ENCODE data around the gene DZIP1. TPM values are rescaled to one million over a fixed set of nuclear protein-coding genes. Genes with fewer than 3 reads are reported as not detected.

The DZIP1 gene
- total and polyA plus RNA-seq, 2 of the 8 experiments (the other 6 are each of a cell fraction or from before 2014, with no cell fraction given), result 7.6 to 24.6 TPM

DNA sequence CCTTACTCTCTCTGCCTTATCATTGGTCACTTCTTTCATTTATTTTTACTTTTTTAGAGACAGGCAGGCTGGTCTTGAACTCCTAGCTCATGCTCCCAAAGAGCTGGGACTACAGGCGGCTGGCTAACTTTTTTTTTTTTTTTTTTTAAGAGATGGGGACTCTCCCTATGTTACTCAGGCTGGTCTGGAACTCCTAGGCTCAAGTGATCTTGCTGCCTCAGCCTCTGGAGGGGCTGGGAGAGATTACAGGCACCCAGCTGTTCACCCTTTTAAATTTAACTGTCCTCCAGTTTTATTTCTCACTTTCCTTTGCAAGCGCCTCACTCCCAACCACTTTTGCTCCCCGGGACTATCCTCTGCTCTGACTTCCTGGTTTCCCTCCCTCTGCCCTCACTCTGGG is 97.6 kb downstream of the DZIP1 start:
- H3K79me2 ChIP-seq (ENCODE audit: control insufficient read depth in 1 of 2, insufficient read depth in 2 of 2, low read length in 2 of 2), result no peaks in the 10 kb centered on the region
- no peak overlapping the region for H3K23ac ChIP-seq (ENCODE audit: insufficient read length)
- no peak overlapping the region for H2BK5ac ChIP-seq (ENCODE audit: low read depth, low read length)
- no peak overlapping the region for H3K27ac ChIP-seq (ENCODE audit: low read depth, low read length)
- H2AK5ac ChIP-seq (ENCODE audit: low read depth, low read length), result no peak overlapping the region
- H3K9ac ChIP-seq (replicated peaks in 1 of 4; ENCODE audit: extremely low read depth in 1 of 4, low read depth in 3 of 4, low read length in 3 of 4), result no peak overlapping the region
- H4K8ac ChIP-seq (ENCODE audit: extremely low read depth, insufficient read depth, low read length), result no peak overlapping the region
- TF ChIP-seq TEAD4 (IDR thresholded peaks at IDR 0.05; ENCODE audit: low read depth, low read length), result no peak
- H3K4me3 ChIP-seq (ENCODE audit: extremely low read depth in 1 of 4, insufficient read depth in 2 of 4, low read depth in 3 of 4, low read length in 4 of 4), result no peak overlapping the region
- H3K23me2 ChIP-seq (ENCODE audit: low read depth, low read length), result no peaks in the 10 kb centered on the region
- CTCF ChIA-PET (ENCODE audit: partially characterized antibody), result interaction anchor here (0.6 to 4.7 kb wide), 2 partner anchors 9 to 10 kb away, joined by 3 to 25 read pairs; no protein-coding TSS in a partner anchor
- H2AFZ ChIP-seq (ENCODE audit: low read length), result peak overlapping the region; percentile 3; the same call in 1 of the 2 replicates
- H4K20me1 ChIP-seq (replicated peaks in 1 of 2; ENCODE audit: control insufficient read depth in 1 of 2, insufficient read depth in 2 of 2, low read length in 2 of 2), result no peaks in the 10 kb centered on the region
- peaks cover 1 to 11% (median 4%) of the 10 kb centered on the region in 4 experiments; a peak in 5 of 7 replicates for H3K4me1 ChIP-seq (replicated peaks in 1 of 4; ENCODE audit: control insufficient read depth in 3 of 4, insufficient read depth in 4 of 4, low read length in 3 of 4)
- no peak overlapping the region for H3K4ac ChIP-seq (replicated peaks; ENCODE audit: insufficient read length, low read depth, low read length)
- H2BK20ac ChIP-seq (ENCODE audit: low read length), result no peak overlapping the region
- H3K36me3 ChIP-seq (ENCODE audit: control insufficient read depth in 2 of 4, insufficient read depth in 4 of 4, low read length in 3 of 4), result no peaks in the 10 kb centered on the region
- POLR2A ChIA-PET (ENCODE audit: partially characterized antibody), result interaction anchor here (1.4 kb wide), 1 partner anchor 14 kb away, joined by 3 read pairs; no protein-coding TSS in a partner anchor
- peaks cover 0 to 2% (median 0%) of the 10 kb centered on the region in 4 experiments; a peak in 3 of 7 replicates for H3K27me3 ChIP-seq (replicated peaks in 1 of 4; ENCODE audit: control insufficient read depth in 3 of 4, extremely low read depth in 1 of 4, insufficient read depth in 3 of 4, low read length in 3 of 4)
- no peak overlapping the region for H4K91ac ChIP-seq (replicated peaks; ENCODE audit: insufficient read length, low read length)
- no peaks in the 10 kb centered on the region for H3K9me3 ChIP-seq (ENCODE audit: insufficient read depth in 2 of 2, low read depth in 1 of 2, low read length in 1 of 2)
- H3K14ac ChIP-seq (ENCODE audit: insufficient read length), result no peak overlapping the region
- H3K56ac ChIP-seq (replicated peaks; ENCODE audit: insufficient read length, low read depth, low read length), result no peak overlapping the region
- H3K4me2 ChIP-seq (ENCODE audit: insufficient read depth in 1 of 2, low read depth in 2 of 2, low read length in 2 of 2), result 0 out of 4 replicates have a peak overlapping the region, but pooled peaks have one; percentile 7 to 17
- no peaks in the 10 kb centered on the region for H3K79me1 ChIP-seq (ENCODE audit: low read depth, low read length)
- H3K18ac ChIP-seq (ENCODE audit: extremely low read depth, low read length), result no peak overlapping the region
- H4K5ac ChIP-seq (ENCODE audit: insufficient read length, low read depth, low read length), result no peak overlapping the region
- H2BK15ac ChIP-seq (ENCODE audit: low read length), result no peak overlapping the region
- 33% methylated on average over 3 of the region's 3 CpGs; no CpG with 5 or more reads in 1 of the 2 experiments for WGBS, 2 experiments (ENCODE audit: extremely low coverage in 1 of 2, insufficient coverage in 1 of 2, insufficient read length in 1 of 2, insufficient replicate concordance in 2 of 2, low coverage in 1 of 2, low lambda C conversion rate in 2 of 2, missing lambda C conversion rate in 1 of 2)
- FAIRE-seq (no peak), DNase-seq (ENCODE audit: low read depth in 1 of 2, low spot score in 2 of 2) (no peak)
- H2BK12ac ChIP-seq (ENCODE audit: low read depth, low read length), result no peak overlapping the region
- H2BK120ac ChIP-seq (replicated peaks; ENCODE audit: low read depth, low read length), result no peak overlapping the region

Measured in H1 (cell line).